GM12865 (cell line): ENCODE measurements around the gene AK4.

ENCODE experiments used
- DNase-seq: peaks from one replicate; pipeline ENCODE4 v3.0.0; 2010; ENCODE audit warnings: low read depth
- H3K4me3 ChIP-seq: 2 replicates; pipeline ENCODE4 v1.5.1; 2011; ENCODE audit warnings: mild to moderate bottlenecking, low read depth, low read length, control low read depth
- TF ChIP-seq, protein P1 (sequence below): IDR thresholded peaks from 2 replicates; pipeline ENCODE4 v1.5.1; 2011; ENCODE audit warnings: low read length, control low read depth, low read depth, inconsistent platforms; ENCODE audit not compliant: insufficient read depth; ENCODE audit errors: missing control alignments

The AK4 gene

DNA sequence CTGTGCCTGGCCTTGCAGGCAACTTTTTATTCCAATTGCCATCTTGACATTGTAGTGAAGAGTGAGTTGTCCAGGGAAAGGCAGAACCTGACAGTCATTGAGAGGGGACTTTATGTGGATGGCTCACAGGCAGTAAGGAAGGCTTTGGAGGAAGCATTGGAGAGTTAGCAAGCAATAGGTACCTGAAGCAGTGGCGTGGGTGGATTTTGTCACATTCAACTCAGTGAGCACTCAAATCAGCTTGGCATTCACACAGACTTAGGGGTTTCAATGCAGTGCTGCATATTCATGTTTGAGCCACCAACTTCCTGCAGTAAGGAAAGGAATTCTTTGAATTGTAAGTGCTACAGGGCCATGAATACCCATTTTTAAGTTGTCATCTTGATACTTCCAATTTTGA lies 69.0 kb downstream of the AK4 start:
- TF ChIP-seq, protein P1, sequence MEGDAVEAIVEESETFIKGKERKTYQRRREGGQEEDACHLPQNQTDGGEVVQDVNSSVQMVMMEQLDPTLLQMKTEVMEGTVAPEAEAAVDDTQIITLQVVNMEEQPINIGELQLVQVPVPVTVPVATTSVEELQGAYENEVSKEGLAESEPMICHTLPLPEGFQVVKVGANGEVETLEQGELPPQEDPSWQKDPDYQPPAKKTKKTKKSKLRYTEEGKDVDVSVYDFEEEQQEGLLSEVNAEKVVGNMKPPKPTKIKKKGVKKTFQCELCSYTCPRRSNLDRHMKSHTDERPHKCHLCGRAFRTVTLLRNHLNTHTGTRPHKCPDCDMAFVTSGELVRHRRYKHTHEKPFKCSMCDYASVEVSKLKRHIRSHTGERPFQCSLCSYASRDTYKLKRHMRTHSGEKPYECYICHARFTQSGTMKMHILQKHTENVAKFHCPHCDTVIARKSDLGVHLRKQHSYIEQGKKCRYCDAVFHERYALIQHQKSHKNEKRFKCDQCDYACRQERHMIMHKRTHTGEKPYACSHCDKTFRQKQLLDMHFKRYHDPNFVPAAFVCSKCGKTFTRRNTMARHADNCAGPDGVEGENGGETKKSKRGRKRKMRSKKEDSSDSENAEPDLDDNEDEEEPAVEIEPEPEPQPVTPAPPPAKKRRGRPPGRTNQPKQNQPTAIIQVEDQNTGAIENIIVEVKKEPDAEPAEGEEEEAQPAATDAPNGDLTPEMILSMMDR = no peak
- DNase-seq = no peak
- no peak overlapping the region for H3K4me3 ChIP-seq

- TF ChIP-seq, protein P1 = no peak
- no peak overlapping the region for H3K4me3 ChIP-seq
- DNase-seq = no peak
These were observed 73.8 kb downstream of the AK4 start for GRCh38 chr1:65221638-65222339.

DNA sequence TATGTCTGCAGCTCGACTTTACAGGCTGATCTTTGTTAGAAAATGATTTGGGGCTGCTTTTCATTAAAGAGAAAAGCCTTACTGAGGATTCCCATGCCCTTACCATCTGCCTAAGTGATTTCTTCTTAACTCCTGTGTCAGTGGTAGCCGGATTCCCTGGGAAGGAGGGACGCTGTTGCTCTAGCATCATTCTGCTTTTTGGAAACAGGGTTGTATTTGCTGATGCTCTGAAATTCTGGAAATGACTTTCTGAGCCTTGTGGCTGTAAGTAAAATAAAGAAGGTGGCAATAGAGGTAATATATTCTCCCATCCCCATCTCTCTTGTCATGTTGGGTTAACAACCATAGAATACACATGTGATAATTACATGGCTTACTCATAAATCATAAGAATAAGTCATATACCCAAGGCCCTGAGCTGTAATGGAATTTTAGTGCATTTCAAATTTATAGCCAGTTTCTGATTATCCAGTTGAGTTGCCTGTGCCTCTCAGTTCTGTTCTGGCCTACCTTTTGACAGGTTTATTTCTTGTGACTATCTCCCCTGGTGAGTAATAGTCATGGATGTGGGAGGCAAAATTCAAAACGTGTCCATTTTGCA lies 74.4 kb downstream of the AK4 start:
- TF ChIP-seq, protein P1 = no peak
- no peak overlapping the region for H3K4me3 ChIP-seq
- no peak for DNase-seq

- DNase-seq = no peak
- TF ChIP-seq, protein P1 = no peak
- no peak overlapping the region for H3K4me3 ChIP-seq
These were observed 76.7 kb downstream of the AK4 start for GRCh38 chr1:65224681-65225091.

DNA sequence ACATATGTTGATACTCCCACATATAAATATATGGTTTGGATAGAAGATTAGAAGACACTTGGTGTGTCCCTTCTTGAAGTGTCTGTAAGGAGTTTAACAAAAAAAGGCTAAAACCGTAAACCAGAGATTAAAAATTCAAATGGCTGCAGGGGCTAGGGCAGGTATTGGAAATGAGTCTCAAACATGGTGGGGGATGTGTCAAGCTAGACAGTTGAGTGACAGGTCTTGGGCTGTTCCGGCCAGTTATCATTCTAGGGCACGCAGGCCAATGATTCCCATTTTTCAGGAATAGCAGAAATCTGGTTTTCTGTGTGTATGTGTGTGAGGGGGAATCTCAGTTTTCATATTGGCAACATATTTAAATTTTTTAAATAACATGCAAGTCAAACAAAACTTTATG lies 77.2 kb downstream of the AK4 start:
- DNase-seq = no peak
- no peak overlapping the region for H3K4me3 ChIP-seq
- TF ChIP-seq, protein P1 = no peak

GRCh38 chr1:65229201-65229600 lies 81.2 kb downstream of the AK4 start:
- H3K4me3 ChIP-seq = no peak overlapping the region
- no peak for DNase-seq
- TF ChIP-seq, protein P1 = no peak

GRCh38 chr1:65229754-65230339 lies 81.8 kb downstream of the AK4 start:
- TF ChIP-seq, protein P1 = no peak

More at GRCh38 chr1:65229754-65230339, 81.8 kb downstream of the AK4 start:
- H3K4me3 ChIP-seq = no peak overlapping the region
- DNase-seq = no peak
